Lung (tissue), 12 donors: ENCODE measurements around the gene IGSF11. TPM values are rescaled to one million over a fixed set of nuclear protein-coding genes. Genes with fewer than 3 reads are reported as not detected.

Experiments
- ATAC-seq: fragments of 200-7000 bp; cut with Tn5 transposase; one replicate; pipeline ENCODE4 v1.9.1; 2020; ENCODE audit warnings: moderate number of reproducible peaks; ENCODE audit not compliant: insufficient read depth, low FRiP score
- DNase-seq, 3 donors: peaks; one replicate each; pipeline ENCODE4 v3.0.0-alpha.2; 2013 to 2017
- H3K27ac ChIP-seq, 2 donors: one replicate each; pipeline ENCODE4 v1.5.1; 2013; ENCODE audit warnings: mild to moderate bottlenecking in 2 of 2, moderate library complexity in 2 of 2, control low read depth in 1 of 2, inconsistent platforms in 1 of 2, low read depth in 1 of 2, low read length in 1 of 2
- H3K27me3 ChIP-seq, 3 donors: one replicate each; pipeline ENCODE4 v1.5.1; 2013; ENCODE audit warnings: low read length in 2 of 3; ENCODE audit not compliant: control insufficient read depth in 3 of 3, insufficient read depth in 3 of 3
- H3K36me3 ChIP-seq, 4 donors: one replicate each; pipeline ENCODE4 v1.5.1; 2013; ENCODE audit warnings: low read length in 4 of 4, mild to moderate bottlenecking in 1 of 4, moderate library complexity in 1 of 4; ENCODE audit not compliant: control insufficient read depth in 4 of 4, insufficient read depth in 4 of 4
- H3K4me1 ChIP-seq, 5 donors: one replicate each; pipeline ENCODE4 v1.5.1; 2013; ENCODE audit warnings: low read length in 5 of 5, mild to moderate bottlenecking in 2 of 5, moderate library complexity in 1 of 5; ENCODE audit not compliant: control insufficient read depth in 5 of 5, insufficient read depth in 5 of 5
- H3K4me3 ChIP-seq: one replicate; pipeline ENCODE4 v1.5.1; 2013; ENCODE audit warnings: mild to moderate bottlenecking, control low read depth, moderate library complexity
- H3K9ac ChIP-seq, 2 donors: one replicate each; pipeline ENCODE4 v1.5.1; 2013; ENCODE audit warnings: low read length in 2 of 2, control low read depth in 1 of 2; ENCODE audit not compliant: insufficient read depth in 1 of 2
- H3K9me3 ChIP-seq, 4 donors: one replicate each; pipeline ENCODE4 v1.5.1; 2013; ENCODE audit warnings: low read length in 3 of 4, mild to moderate bottlenecking in 1 of 4, moderate library complexity in 1 of 4; ENCODE audit not compliant: control insufficient read depth in 4 of 4, insufficient read depth in 3 of 4
- WGBS, 2 donors: extraction: QIAGEN DNeasy Blood & Tissue Kit; methylation state at CpG; one replicate each; pipeline ENCODE4 v1.1.7; 2013; 5-methylcytosine and 5-hydroxymethylcytosine counted together
- polyA plus RNA-seq, 2 donors: library from polyadenylated mRNA; stranded (reverse); fragments of 200-250 nt; gene quantifications; one replicate each; pipeline ENCODE4 v1.2.1, GENCODE V29; 2013
- total RNA-seq, 2 donors: library from RNA; depleted of rRNA in 1 of 2; stranded (reverse); fragments of >200 nt in 1 of 2; gene quantifications; one replicate each; pipeline ENCODE4 v1.2.1, GENCODE V29; 2014 to 2021
- TF ChIP-seq, protein P1 (sequence below): IDR thresholded peaks from 2 replicates; pipeline ENCODE4 v1.5.1; 2012; ENCODE audit warnings: mild to moderate bottlenecking; ENCODE audit errors: control extremely low read depth, extremely low read depth
- donor health status: control.
- donor health status: control.
- donor health status: Bipolar disorder and iron deficiency.
- donor health status: healthy.
- donor health status: DM: yes; HTN: yes; CAD: no.

The IGSF11 gene
- total and polyA plus RNA-seq, 4 donors, result 0.07 to 0.94 (median 0.45) TPM

DNA sequence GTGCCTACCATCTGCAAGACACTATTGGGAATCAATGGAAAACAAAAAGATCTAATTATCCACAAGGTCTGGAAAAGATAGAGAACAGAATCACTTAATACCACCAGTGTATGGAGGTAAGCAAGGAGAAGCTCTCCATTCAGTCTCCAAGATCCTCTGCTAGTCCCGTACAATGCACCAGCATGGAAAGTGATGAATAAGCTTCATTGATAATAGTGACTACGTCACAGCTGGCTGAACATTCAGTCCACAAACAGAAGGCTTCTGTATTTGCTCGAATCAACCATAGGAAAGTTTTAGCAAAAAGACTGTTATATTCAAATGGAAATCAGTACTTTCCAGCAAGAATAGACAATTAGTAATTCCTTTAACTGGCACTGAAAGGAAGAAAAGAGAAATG is 42.9 kb downstream of the IGSF11 start:
- ATAC-seq (no peak), DNase-seq (peak in 1 of 3 donors; percentile 12)

DNA sequence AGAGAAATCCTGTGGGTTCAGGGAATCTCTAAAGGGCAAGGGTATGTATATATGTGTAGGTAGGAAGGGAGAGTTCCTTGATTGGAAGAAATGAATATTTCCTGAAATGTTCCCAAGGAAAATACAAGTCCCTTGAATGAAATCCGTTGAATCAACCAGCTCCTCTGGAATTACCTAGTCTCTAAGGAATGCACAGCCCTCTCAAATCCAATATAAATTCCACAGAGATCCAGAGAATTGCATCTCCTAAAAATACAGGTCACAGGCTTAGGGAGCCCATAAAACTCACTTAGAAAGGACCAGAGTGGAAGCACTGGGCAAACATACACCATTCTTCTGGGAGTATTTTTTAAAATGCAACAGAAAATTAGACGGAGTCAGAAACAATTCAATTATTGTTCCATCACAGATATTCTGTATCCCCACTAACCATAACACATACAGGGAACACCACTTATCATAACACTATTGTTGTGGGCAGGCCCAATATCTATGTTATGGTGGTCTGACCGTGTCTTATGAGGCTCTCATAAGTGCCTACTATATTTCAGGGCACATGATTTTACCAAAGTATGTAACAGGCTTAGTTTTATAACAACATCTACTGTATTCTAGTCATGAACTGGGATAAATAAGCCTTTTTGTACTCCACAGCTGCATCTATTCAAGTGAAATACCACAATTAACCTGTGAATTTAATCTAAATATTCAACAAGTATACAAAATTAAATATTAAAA is 43.7 kb downstream of the IGSF11 start:
- TF ChIP-seq, protein P1, sequence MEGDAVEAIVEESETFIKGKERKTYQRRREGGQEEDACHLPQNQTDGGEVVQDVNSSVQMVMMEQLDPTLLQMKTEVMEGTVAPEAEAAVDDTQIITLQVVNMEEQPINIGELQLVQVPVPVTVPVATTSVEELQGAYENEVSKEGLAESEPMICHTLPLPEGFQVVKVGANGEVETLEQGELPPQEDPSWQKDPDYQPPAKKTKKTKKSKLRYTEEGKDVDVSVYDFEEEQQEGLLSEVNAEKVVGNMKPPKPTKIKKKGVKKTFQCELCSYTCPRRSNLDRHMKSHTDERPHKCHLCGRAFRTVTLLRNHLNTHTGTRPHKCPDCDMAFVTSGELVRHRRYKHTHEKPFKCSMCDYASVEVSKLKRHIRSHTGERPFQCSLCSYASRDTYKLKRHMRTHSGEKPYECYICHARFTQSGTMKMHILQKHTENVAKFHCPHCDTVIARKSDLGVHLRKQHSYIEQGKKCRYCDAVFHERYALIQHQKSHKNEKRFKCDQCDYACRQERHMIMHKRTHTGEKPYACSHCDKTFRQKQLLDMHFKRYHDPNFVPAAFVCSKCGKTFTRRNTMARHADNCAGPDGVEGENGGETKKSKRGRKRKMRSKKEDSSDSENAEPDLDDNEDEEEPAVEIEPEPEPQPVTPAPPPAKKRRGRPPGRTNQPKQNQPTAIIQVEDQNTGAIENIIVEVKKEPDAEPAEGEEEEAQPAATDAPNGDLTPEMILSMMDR, result no peak
- H3K9me3 ChIP-seq, result no peaks in the 10 kb centered on the region
- WGBS, 2 donors, result 69 to 84% methylated on average over 3 of the region's 3 CpGs
- H3K27me3 ChIP-seq, result no peaks in the 10 kb centered on the region
- no peak overlapping the region for H3K27ac ChIP-seq
- H3K4me1 ChIP-seq, result peaks cover 0 to 19% (median 5%) of the 10 kb centered on the region in 5 donors
- no peak overlapping the region for H3K4me3 ChIP-seq
- H3K9ac ChIP-seq, result no peak overlapping the region
- no peaks in the 10 kb centered on the region for H3K36me3 ChIP-seq
- DNase-seq (no peak), ATAC-seq (no peak)

More for the DNA sequence above, 42.9 kb downstream of the IGSF11 start:
- Histone ChIP-seq H3K27ac (no peak overlapping the region), H3K4me1 (peaks cover 0 to 19% (median 5%) of the 10 kb centered on the region in 5 donors), H3K4me3 (no peak overlapping the region), H3K9me3 (no peaks in the 10 kb centered on the region), H3K36me3 (no peaks in the 10 kb centered on the region), H3K9ac (no peak overlapping the region), H3K27me3 (no peaks in the 10 kb centered on the region)
- TF ChIP-seq, protein P1, result no peak
- WGBS, 2 donors, result 78 to 89% methylated on average over 3 of the region's 3 CpGs

DNA sequence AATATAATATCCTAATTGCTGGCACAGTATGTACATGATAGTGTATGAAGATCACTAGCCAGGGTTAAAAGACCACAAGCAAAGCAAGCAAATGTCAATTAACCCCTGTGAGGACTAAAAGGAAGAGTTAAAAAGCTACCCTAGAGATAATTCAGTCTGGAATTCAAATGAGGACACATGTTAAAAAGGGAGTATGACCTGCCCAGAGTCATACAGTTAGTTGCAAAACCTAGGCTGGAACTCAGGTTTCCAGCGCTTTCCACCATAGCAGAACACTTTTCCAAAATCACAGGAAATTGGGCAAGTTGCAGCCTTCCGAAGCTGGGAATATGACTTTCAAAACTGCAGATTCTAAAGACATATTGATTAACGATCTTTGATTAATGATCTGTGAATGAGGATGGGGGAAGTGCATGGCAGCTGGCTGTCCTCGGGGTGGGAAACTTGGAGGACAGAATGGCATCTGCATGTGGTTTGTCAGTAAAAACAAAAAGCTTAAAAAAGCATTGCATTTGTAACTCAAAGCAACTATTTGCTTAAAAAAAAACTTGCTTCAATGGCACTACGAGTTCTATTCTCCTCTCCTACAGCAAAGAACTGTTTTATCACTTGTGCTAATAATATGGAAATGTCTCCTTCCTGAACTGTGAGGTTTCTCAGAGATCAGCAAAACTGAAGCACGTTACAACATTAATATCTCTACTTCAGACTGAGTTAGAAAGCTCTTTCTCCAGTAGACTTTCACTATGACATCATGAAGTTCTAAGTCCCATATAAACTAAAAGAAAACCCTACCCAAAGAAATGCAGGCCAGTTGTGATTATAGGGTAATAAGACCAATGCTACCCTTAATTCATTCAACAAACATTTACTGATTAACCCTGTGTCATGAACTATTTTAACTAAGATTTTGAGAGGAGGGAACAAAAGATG is 46.2 kb downstream of the IGSF11 start:
- no peaks in the 10 kb centered on the region for H3K27me3 ChIP-seq
- H3K4me1 ChIP-seq, result peaks cover 0 to 19% (median 12%) of the 10 kb centered on the region in 5 donors
- peaks cover 0 to 2% (median 0%) of the 10 kb centered on the region in 4 donors for H3K9me3 ChIP-seq
- no peak overlapping the region for H3K27ac ChIP-seq
- H3K9ac ChIP-seq, result no peak overlapping the region
- no peak overlapping the region for H3K4me3 ChIP-seq
- no peaks in the 10 kb centered on the region for H3K36me3 ChIP-seq
- TF ChIP-seq, protein P1, result no peak
- DNase-seq, result peak in 1 of 3 donors; percentile 20
- WGBS, 2 donors, result 41 to 46% methylated on average over 6 of the region's 6 CpGs
- ATAC-seq, result no peak
